ENCODE measurements around the gene NR4A1.

The NR4A1 gene

DNA sequence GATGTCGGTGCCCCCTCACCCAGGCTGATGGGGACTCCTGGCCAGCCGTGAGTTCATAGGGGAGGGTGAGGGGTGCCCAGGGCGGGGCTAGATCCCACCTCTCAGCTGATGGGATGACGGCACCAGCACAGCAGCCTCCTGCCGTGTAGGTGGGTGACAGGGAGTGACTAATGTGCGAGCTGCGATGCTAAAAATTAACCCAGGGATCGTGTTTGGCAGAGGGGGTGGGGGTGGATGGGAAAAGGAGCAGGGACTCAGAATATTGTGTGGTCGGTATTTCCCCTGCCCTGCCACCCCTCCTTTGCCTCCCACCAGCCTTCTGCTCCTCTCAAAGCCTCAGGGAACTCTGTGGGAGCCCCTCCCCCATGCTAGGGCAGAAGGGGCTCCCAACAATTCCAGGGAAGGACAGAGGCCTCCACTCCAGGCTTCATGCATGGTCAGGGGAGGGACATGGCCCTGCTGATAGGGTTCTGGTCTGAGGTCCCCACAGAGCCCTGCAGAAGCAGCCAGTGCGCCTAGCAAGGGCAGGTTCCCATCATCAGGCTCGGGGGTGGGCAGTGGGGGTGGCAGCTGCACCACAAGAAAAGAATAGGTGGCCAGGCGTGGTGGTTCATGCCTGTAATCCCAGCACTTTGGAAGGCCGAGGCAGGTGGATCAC lies 32.0 kb upstream of the NR4A1 start:
- TF ChIP-seq TAF1 (IDR thresholded peaks at IDR 0.05; ENCODE audit: borderline replicate concordance, insufficient read depth, low read length) = no peak
- TF ChIP-seq SIN3A (IDR thresholded peaks at IDR 0.05; ENCODE audit: borderline replicate concordance, insufficient read depth, low read length) = no peak
- no peak for TF ChIP-seq POLR2AphosphoS5 (IDR thresholded peaks at IDR 0.05; ENCODE audit: low read depth, low read length)
- no peak for TF ChIP-seq FOXP2 (optimal IDR thresholded peaks at IDR 0.05; ENCODE audit: borderline replicate concordance, extremely low read depth, extremely low read length, insufficient read depth)
- TF ChIP-seq, protein P1, sequence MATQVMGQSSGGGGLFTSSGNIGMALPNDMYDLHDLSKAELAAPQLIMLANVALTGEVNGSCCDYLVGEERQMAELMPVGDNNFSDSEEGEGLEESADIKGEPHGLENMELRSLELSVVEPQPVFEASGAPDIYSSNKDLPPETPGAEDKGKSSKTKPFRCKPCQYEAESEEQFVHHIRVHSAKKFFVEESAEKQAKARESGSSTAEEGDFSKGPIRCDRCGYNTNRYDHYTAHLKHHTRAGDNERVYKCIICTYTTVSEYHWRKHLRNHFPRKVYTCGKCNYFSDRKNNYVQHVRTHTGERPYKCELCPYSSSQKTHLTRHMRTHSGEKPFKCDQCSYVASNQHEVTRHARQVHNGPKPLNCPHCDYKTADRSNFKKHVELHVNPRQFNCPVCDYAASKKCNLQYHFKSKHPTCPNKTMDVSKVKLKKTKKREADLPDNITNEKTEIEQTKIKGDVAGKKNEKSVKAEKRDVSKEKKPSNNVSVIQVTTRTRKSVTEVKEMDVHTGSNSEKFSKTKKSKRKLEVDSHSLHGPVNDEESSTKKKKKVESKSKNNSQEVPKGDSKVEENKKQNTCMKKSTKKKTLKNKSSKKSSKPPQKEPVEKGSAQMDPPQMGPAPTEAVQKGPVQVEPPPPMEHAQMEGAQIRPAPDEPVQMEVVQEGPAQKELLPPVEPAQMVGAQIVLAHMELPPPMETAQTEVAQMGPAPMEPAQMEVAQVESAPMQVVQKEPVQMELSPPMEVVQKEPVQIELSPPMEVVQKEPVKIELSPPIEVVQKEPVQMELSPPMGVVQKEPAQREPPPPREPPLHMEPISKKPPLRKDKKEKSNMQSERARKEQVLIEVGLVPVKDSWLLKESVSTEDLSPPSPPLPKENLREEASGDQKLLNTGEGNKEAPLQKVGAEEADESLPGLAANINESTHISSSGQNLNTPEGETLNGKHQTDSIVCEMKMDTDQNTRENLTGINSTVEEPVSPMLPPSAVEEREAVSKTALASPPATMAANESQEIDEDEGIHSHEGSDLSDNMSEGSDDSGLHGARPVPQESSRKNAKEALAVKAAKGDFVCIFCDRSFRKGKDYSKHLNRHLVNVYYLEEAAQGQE (IDR thresholded peaks at IDR 0.05; ENCODE audit: insufficient read depth in 1 of 2, low read depth in 2 of 2, low read length in 2 of 2) = no peak

DNA sequence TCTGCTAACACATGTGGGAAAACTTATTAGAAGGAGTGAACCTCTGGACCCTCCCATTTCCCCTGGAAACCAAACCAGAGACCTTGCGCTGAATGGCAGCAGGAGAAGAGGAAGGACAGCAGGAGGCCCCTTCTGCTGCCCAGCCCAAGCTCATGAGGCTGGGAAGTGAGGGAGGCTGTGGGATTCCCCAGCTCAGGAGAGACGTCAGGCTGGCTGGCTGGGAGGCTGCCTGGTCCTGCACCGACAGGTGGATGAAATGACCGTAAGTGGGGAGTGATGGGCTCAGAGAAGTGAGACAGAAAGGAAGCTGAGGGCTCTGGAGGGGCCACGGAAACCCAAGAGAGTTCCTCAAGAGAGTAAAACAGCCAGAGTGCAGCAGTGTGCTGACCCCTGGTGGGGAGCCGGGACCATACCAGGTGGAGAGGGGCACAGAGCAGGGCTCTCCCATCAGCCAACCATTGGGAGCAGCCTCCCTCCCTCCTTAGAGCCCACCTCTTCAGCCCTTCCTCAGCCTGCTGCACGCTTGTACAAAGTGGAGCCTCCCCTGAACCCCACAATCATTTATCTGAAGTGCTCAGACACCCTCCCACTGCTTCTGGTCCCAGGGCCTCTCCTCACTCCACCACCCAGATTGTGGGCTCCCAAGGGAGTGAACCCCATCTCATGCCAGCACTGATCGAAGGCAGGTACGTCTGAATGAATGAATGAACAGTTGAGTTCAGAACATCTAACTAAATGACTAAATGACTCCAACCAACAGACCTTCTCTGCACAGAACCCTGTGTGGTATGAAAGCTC lies 30.5 kb upstream of the NR4A1 start:
- TF ChIP-seq SIN3A (IDR thresholded peaks at IDR 0.05; ENCODE audit: borderline replicate concordance, insufficient read depth, low read length) = no peak
- TF ChIP-seq, protein P1 (IDR thresholded peaks at IDR 0.05; ENCODE audit: insufficient read depth in 1 of 2, low read depth in 2 of 2, low read length in 2 of 2) = no peak
- no peak for TF ChIP-seq TAF1 (IDR thresholded peaks at IDR 0.05; ENCODE audit: borderline replicate concordance, insufficient read depth, low read length)
- no peak for TF ChIP-seq FOXP2 (optimal IDR thresholded peaks at IDR 0.05; ENCODE audit: borderline replicate concordance, extremely low read depth, extremely low read length, insufficient read depth)
- TF ChIP-seq POLR2AphosphoS5 (IDR thresholded peaks at IDR 0.05; ENCODE audit: low read depth, low read length) = no peak

DNA sequence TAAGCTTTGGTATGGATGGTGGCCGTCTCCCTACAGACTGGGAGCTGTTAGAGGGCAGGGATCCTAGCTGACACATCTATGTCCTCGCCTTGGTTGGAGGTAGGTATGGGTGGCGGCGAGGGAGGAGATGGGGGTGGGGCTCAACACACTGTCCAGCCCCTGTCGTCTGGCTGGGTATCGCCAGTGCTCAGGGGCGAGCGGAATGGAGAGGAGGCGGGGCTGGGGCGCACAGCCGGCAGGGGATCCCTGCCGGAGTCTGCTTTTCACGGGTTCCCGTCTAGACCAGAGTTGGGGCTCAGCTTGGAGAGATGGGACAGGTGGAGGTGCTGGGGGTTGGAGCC lies 28.4 kb upstream of the NR4A1 start:
- TF ChIP-seq POLR2AphosphoS5 (IDR thresholded peaks at IDR 0.05; ENCODE audit: low read depth, low read length) = no peak

- TF ChIP-seq SIN3A (IDR thresholded peaks at IDR 0.05; ENCODE audit: borderline replicate concordance, insufficient read depth, low read length) = no peak
- TF ChIP-seq FOXP2 (optimal IDR thresholded peaks at IDR 0.05; ENCODE audit: borderline replicate concordance, extremely low read depth, extremely low read length, insufficient read depth) = peak; percentile 81
Measured at GRCh38 chr12:52023182-52023975, 27.9 kb upstream of the NR4A1 start.

GRCh38 chr12:52023976-52024688 lies 27.1 kb upstream of the NR4A1 start:
- TF ChIP-seq SIN3A (IDR thresholded peaks at IDR 0.05; ENCODE audit: borderline replicate concordance, insufficient read depth, low read length) (no peak), POLR2AphosphoS5 (IDR thresholded peaks at IDR 0.05; ENCODE audit: low read depth, low read length) (no peak), FOXP2 (optimal IDR thresholded peaks at IDR 0.05; ENCODE audit: borderline replicate concordance, extremely low read depth, extremely low read length, insufficient read depth) (no peak), TAF1 (IDR thresholded peaks at IDR 0.05; ENCODE audit: borderline replicate concordance, insufficient read depth, low read length) (no peak)
- TF ChIP-seq, protein P1 (IDR thresholded peaks at IDR 0.05; ENCODE audit: insufficient read depth in 1 of 2, low read depth in 2 of 2, low read length in 2 of 2) = no peak

Data from PFSK-1 (cell line).